CD4-positive, alpha-beta T cell treated with Interleukin-4 for 4 hours (primary cell): ENCODE data around the gene SIPA1L2.

Experiments used
- DNase-seq: peaks from one replicate; pipeline ENCODE4 v3.0.0-alpha.2; 2020

The SIPA1L2 gene

GRCh38 chr1:232641507-232641906, 11.6 kb upstream of the SIPA1L2 start:
- DNase-seq, result no peak

- DNase-seq, result no peak
Observed at GRCh38 chr1:232636799-232637198, 6.9 kb upstream of the SIPA1L2 start.

- peak; percentile 64 for DNase-seq
Observed at GRCh38 chr1:232635778-232636356, 5.9 kb upstream of the SIPA1L2 start.

GRCh38 chr1:232635279-232635678, 5.3 kb upstream of the SIPA1L2 start:
- DNase-seq, result no peak

GRCh38 chr1:232634096-232634495, 4.2 kb upstream of the SIPA1L2 start:
- DNase-seq, result no peak

- no peak for DNase-seq
Observed at GRCh38 chr1:232630894-232631195, 912 bp upstream of the SIPA1L2 start.

GRCh38 chr1:232629250-232630046, 485 bp downstream of the SIPA1L2 start:
- DNase-seq, result no peak

- no peak for DNase-seq
Observed at GRCh38 chr1:232628335-232629249, 1.3 kb downstream of the SIPA1L2 start.

GRCh38 chr1:232627645-232628334, 2.1 kb downstream of the SIPA1L2 start:
- DNase-seq, result peak; percentile 55

GRCh38 chr1:232627171-232627570, 2.8 kb downstream of the SIPA1L2 start:
- no peak for DNase-seq

- DNase-seq, result no peak
Observed at GRCh38 chr1:232626452-232626851, 3.5 kb downstream of the SIPA1L2 start.

GRCh38 chr1:232625319-232625868, 4.5 kb downstream of the SIPA1L2 start:
- DNase-seq, result no peak

- DNase-seq, result no peak
Observed at GRCh38 chr1:232624546-232625281, 5.2 kb downstream of the SIPA1L2 start.

- DNase-seq, result no peak
Observed at GRCh38 chr1:232622981-232623380, 7.0 kb downstream of the SIPA1L2 start.

- no peak for DNase-seq
Observed at GRCh38 chr1:232622378-232622777, 7.6 kb downstream of the SIPA1L2 start.

- DNase-seq, result no peak
Observed at GRCh38 chr1:232621050-232621449, 8.9 kb downstream of the SIPA1L2 start.

- no peak for DNase-seq
Observed at GRCh38 chr1:232620356-232620969, 9.5 kb downstream of the SIPA1L2 start.

GRCh38 chr1:232617237-232617636, 12.7 kb downstream of the SIPA1L2 start:
- DNase-seq, result no peak

GRCh38 chr1:232615306-232615800, 14.6 kb downstream of the SIPA1L2 start:
- DNase-seq, result no peak

- DNase-seq, result no peak
Observed at GRCh38 chr1:232614811-232615210, 15.1 kb downstream of the SIPA1L2 start.

GRCh38 chr1:232613752-232614381, 16.1 kb downstream of the SIPA1L2 start:
- no peak for DNase-seq
